ENCODE results near the gene ARL9. TPM values are rescaled to one million over a fixed set of nuclear protein-coding genes. Genes with fewer than 3 reads are reported as not detected.
A peak's percentile ranks its signal among the peaks of the same experiment; 100 is the strongest.

ARL9 gene
- total RNA-seq, 3 donors from 2014 or later (not counting 1 experiment from before 2014, with no cell fraction given), result 0.27 to 0.49 TPM; not detected in 1

- 0% methylated on average over 8 of the region's 8 CpGs for WGBS (ENCODE audit: insufficient coverage)
- Histone ChIP-seq H3K9me3 (ENCODE audit: control insufficient read depth, insufficient read depth, low read length) (no peaks in the 10 kb centered on the region), H3K36me3 (ENCODE audit: control insufficient read depth, insufficient read depth, low read length) (peaks cover 20% of the 10 kb centered on the region), H3K4me3 (ENCODE audit: low read length) (peak overlapping the region; percentile 81), H3K27ac (ENCODE audit: low read length) (peak overlapping the region; percentile 85), H3K27me3 (ENCODE audit: control insufficient read depth, insufficient read depth, low read length) (no peaks in the 10 kb centered on the region), H3K4me1 (ENCODE audit: control insufficient read depth, insufficient read depth, low read length) (peaks cover 16% of the 10 kb centered on the region)
- Mint-ChIP-seq H3K4me3 (peak overlapping the region; percentile 99), H3K9me3 (no peaks in the 10 kb centered on the region), H3K27me3 (ENCODE audit: low read depth in 2 of 2) (no peaks in the 10 kb centered on the region), H3K36me3 (no peaks in the 10 kb centered on the region), H3K4me1 (peaks cover 53 to 55% of the 10 kb centered on the region in 2 donors), H3K27ac (peak overlapping the region; percentile 97 to 99)
- ATAC-seq (no peak), DNase-seq (peak in 1 of 2 donors; percentile 26)
- intact Hi-C loops (cut with micrococcal nuclease), result loop anchor here (1.0 kb wide), 2 partner anchors 31 to 80 kb away; partner anchors contain the start of genes AASDH and PAICS
- TF ChIP-seq, protein P1, sequence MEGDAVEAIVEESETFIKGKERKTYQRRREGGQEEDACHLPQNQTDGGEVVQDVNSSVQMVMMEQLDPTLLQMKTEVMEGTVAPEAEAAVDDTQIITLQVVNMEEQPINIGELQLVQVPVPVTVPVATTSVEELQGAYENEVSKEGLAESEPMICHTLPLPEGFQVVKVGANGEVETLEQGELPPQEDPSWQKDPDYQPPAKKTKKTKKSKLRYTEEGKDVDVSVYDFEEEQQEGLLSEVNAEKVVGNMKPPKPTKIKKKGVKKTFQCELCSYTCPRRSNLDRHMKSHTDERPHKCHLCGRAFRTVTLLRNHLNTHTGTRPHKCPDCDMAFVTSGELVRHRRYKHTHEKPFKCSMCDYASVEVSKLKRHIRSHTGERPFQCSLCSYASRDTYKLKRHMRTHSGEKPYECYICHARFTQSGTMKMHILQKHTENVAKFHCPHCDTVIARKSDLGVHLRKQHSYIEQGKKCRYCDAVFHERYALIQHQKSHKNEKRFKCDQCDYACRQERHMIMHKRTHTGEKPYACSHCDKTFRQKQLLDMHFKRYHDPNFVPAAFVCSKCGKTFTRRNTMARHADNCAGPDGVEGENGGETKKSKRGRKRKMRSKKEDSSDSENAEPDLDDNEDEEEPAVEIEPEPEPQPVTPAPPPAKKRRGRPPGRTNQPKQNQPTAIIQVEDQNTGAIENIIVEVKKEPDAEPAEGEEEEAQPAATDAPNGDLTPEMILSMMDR (IDR thresholded peaks at IDR 0.05), result no peak
These were observed 38.7 kb upstream of the ARL9 start for GRCh38 chr4:56466910-56467283.

DNA sequence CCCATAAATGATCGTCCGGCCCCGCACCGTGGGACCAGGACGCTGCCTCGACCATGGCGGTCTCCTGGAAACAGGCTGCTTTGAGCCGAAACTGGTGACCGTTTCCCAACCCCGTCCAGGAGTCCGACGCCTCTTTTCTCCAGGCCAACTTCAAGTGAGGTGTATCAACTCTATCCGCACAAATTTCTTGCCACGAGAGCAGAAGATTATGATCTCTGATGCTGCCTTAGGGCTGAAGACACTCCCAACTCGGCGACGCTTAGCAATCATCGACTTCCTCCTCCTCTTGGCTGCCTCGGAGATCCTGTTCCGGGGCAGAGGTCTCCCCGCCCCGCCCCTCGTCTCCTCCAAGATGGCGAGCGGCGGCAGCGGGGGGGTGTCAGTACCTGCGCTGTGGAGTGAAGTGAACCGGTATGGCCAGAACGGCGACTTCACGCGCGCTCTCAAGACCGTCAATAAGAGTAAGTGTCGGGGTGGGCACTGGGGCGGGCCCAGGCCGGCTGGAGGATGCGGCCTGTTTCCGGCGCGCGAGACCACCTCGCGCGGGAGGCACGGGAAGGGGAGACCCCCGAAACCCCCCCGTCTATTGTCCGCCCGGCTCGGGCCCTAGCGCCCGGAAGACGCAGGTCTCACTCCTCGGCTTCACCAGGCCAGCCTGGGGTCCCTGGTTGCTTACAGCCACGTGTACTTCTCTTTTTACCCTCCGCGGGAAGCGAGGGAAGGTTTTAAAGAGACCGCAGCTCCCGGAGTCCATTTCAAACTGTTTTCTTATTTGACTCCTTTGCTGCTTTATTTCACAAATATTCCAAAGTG, 38.1 kb upstream of the ARL9 start, which contains the start of gene SRP72:
Gene SRP72 (plus strand): TSS at position 334 of the 813 bp plus-strand sequence. CDS start 19 bp downstream, at position 353.
- peaks cover 16% of the 10 kb centered on the region for H3K4me1 ChIP-seq (ENCODE audit: control insufficient read depth, insufficient read depth, low read length)
- peak within 1 kb of the TSS; percentile 97 to 99 for H3K27ac Mint-ChIP-seq
- no peaks in the 10 kb centered on the region for H3K27me3 Mint-ChIP-seq (ENCODE audit: low read depth in 2 of 2)
- WGBS (ENCODE audit: insufficient coverage), result under 1% methylated on average over 62 of the region's 62 CpGs
- intact Hi-C loops (cut with micrococcal nuclease), result loop anchor here (1.0 kb wide), 2 partner anchors 31 to 80 kb away; partner anchors contain the start of genes AASDH and PAICS
- peak within 1 kb of the TSS; percentile 81 for H3K4me3 ChIP-seq (ENCODE audit: low read length)
- ATAC-seq, result peak; percentile 96 to 99 (median 96)
- peak within 1 kb of the TSS; percentile 99 for H3K4me3 Mint-ChIP-seq
- TF ChIP-seq, protein P1 (IDR thresholded peaks at IDR 0.05), result no peak
- peaks cover 53 to 55% of the 10 kb centered on the region in 2 donors for H3K4me1 Mint-ChIP-seq
- no peaks in the 10 kb centered on the region for H3K27me3 ChIP-seq (ENCODE audit: control insufficient read depth, insufficient read depth, low read length)
- no peaks in the 10 kb centered on the region for H3K36me3 Mint-ChIP-seq
- H3K27ac ChIP-seq (ENCODE audit: low read length), result peak within 1 kb of the TSS; percentile 85
- H3K9me3 Mint-ChIP-seq, result no peaks in the 10 kb centered on the region
- peaks cover 23% of the 10 kb centered on the region for H3K36me3 ChIP-seq (ENCODE audit: control insufficient read depth, insufficient read depth, low read length)
- no peaks in the 10 kb centered on the region for H3K9me3 ChIP-seq (ENCODE audit: control insufficient read depth, insufficient read depth, low read length)
- DNase-seq, result peak; percentile 85 to 95

DNA sequence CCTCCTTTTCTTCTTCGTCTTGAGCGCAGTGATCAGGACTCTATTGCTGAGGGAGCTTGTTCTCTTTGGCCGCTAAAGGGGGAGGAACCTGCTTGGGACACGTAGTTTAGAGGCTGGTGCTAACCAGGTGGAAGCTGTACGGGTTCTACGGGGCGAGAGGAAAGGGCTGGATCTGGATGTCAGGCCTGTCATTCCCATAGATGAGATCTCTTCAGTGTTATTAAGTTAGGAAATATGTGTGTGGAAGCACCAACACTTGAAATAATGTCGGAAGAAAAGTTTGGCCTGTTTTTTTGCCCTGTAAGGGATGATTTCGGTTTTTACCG, 37.5 kb upstream of the ARL9 start:
- H3K27me3 Mint-ChIP-seq (ENCODE audit: low read depth in 2 of 2), result no peaks in the 10 kb centered on the region
- peak overlapping the region; percentile 97 to 99 for H3K27ac Mint-ChIP-seq
- H3K9me3 Mint-ChIP-seq, result no peaks in the 10 kb centered on the region
- peaks cover 53 to 55% of the 10 kb centered on the region in 2 donors for H3K4me1 Mint-ChIP-seq
- H3K36me3 Mint-ChIP-seq, result no peaks in the 10 kb centered on the region
- ATAC-seq, result peak; percentile 32 to 45 (median 40)
- intact Hi-C loops (cut with micrococcal nuclease), result no loop called here
- H3K27ac ChIP-seq (ENCODE audit: low read length), result peak overlapping the region; percentile 85
- no peaks in the 10 kb centered on the region for H3K27me3 ChIP-seq (ENCODE audit: control insufficient read depth, insufficient read depth, low read length)
- H3K9me3 ChIP-seq (ENCODE audit: control insufficient read depth, insufficient read depth, low read length), result no peaks in the 10 kb centered on the region
- H3K4me3 ChIP-seq (ENCODE audit: low read length), result peak overlapping the region; percentile 81
- WGBS (ENCODE audit: insufficient coverage), result 3% methylated on average over 8 of the region's 10 CpGs
- TF ChIP-seq, protein P1 (IDR thresholded peaks at IDR 0.05), result no peak
- DNase-seq, result peak in 1 of 2 donors; percentile 54
- H3K4me3 Mint-ChIP-seq, result peak overlapping the region; percentile 99
- H3K4me1 ChIP-seq (ENCODE audit: control insufficient read depth, insufficient read depth, low read length), result peaks cover 16% of the 10 kb centered on the region
- H3K36me3 ChIP-seq (ENCODE audit: control insufficient read depth, insufficient read depth, low read length), result peaks cover 28% of the 10 kb centered on the region
